DOHH2 (cell line): ENCODE results near the gene CD248.

Source experiments
- H3F3A ChIP-seq: fragments of 200-600 bp; sonication (generic), shearing (Covaris generic); 2 replicates; pipeline ENCODE4 v1.6.0; 2016; ENCODE audit warnings: antibody characterized with exemption, mild to moderate bottlenecking; ENCODE audit not compliant: control insufficient read depth, insufficient read depth
- H3K27ac ChIP-seq: fragments of 200-600 bp; sonication (generic); 2 replicates; pipeline ENCODE4 v1.5.1; 2014; ENCODE audit warnings: low read depth, mild to moderate bottlenecking, low read length, moderate library complexity
- H3K27me3 ChIP-seq: fragments of 200-600 bp; sonication (generic); 2 replicates; pipeline ENCODE4 v1.6.1; 2014; ENCODE audit warnings: mild to moderate bottlenecking, low read length, mixed read lengths; ENCODE audit not compliant: control insufficient read depth
- H3K36me3 ChIP-seq: fragments of 200-600 bp; sonication (generic); 2 replicates; pipeline ENCODE4 v1.6.1; 2014; ENCODE audit warnings: mild to moderate bottlenecking, low read length, moderate library complexity, mixed read lengths; ENCODE audit not compliant: control insufficient read depth
- H3K4me1 ChIP-seq: fragments of 200-600 bp; sonication (generic); 2 replicates; pipeline ENCODE4 v1.6.1; 2014; ENCODE audit warnings: mild to moderate bottlenecking, low read length, mixed read lengths; ENCODE audit not compliant: control insufficient read depth
- H3K4me2 ChIP-seq: fragments of 200-600 bp; sonication (generic); 2 replicates; pipeline ENCODE4 v1.6.0; 2014; ENCODE audit warnings: mild to moderate bottlenecking, low read length, moderate library complexity
- H3K4me3 ChIP-seq: fragments of 200-600 bp; sonication (generic); 2 replicates; pipeline ENCODE4 v1.5.1; 2014; ENCODE audit warnings: mild to moderate bottlenecking, low read length, mixed read lengths
- H3K79me2 ChIP-seq: fragments of 200-600 bp; sonication (generic); 2 replicates; pipeline ENCODE4 v1.6.1; 2014; ENCODE audit warnings: mild to moderate bottlenecking, low read length, mixed read lengths; ENCODE audit not compliant: control insufficient read depth
- H3K9me2 ChIP-seq: fragments of 200-600 bp; sonication (generic); replicated peaks from 2 replicates; pipeline ENCODE4 v1.6.1; 2014; ENCODE audit warnings: mild to moderate bottlenecking, low read length, mixed read lengths; ENCODE audit not compliant: control insufficient read depth
- H3K9me3 ChIP-seq: fragments of 200-600 bp; sonication (generic); 2 replicates; pipeline ENCODE4 v1.6.1; 2014; ENCODE audit warnings: antibody characterized with exemption, low read length, mixed read lengths; ENCODE audit not compliant: control insufficient read depth, insufficient read depth
- H4K20me1 ChIP-seq: fragments of 200-600 bp; sonication (generic); 2 replicates; pipeline ENCODE4 v1.6.0; 2014; ENCODE audit warnings: low read depth, mild to moderate bottlenecking, antibody characterized with exemption, low read length, moderate library complexity; ENCODE audit not compliant: control insufficient read depth, insufficient read depth
- CTCF ChIP-seq: fragments of 200-600 bp; sonication (generic); IDR thresholded peaks from one replicate; pipeline ENCODE4 v1.5.1; 2014; ENCODE audit warnings: antibody characterized with exemption, mild to moderate bottlenecking, low read depth, low read length; ENCODE audit not compliant: poor library complexity, severe bottlenecking
- EZH2phosphoT487 ChIP-seq: fragments of 200-600 bp; sonication (generic); IDR thresholded peaks from 2 replicates; pipeline ENCODE4 v1.6.1; 2017; ENCODE audit warnings: borderline replicate concordance, mild to moderate bottlenecking, antibody characterized with exemption, low read length, moderate library complexity, mixed read lengths

The CD248 gene

GRCh38 chr11:66328302-66329144, 11.7 kb upstream of the CD248 start:
- H3F3A ChIP-seq, result no peaks in the 10 kb centered on the region
- no peaks in the 10 kb centered on the region for H3K79me2 ChIP-seq
- H3K4me1 ChIP-seq, result peaks cover 44% of the 10 kb centered on the region
- H3K4me3 ChIP-seq, result peak overlapping the region; percentile 57
- H3K27ac ChIP-seq, result no peak overlapping the region
- no peaks in the 10 kb centered on the region for H3K27me3 ChIP-seq
- peak overlapping the region; percentile 66 for H3K4me2 ChIP-seq
- no peaks in the 10 kb centered on the region for H3K9me3 ChIP-seq
- H3K9me2 ChIP-seq, result no peaks in the 10 kb centered on the region
- TF ChIP-seq EZH2phosphoT487 (no peak), CTCF (peak; percentile 94)
- no peaks in the 10 kb centered on the region for H4K20me1 ChIP-seq
- no peaks in the 10 kb centered on the region for H3K36me3 ChIP-seq

- H3K36me3 ChIP-seq, result no peaks in the 10 kb centered on the region
- no peaks in the 10 kb centered on the region for H3K27me3 ChIP-seq
- H3K79me2 ChIP-seq, result no peaks in the 10 kb centered on the region
- no peaks in the 10 kb centered on the region for H3K9me3 ChIP-seq
- H3K9me2 ChIP-seq, result no peaks in the 10 kb centered on the region
- peaks cover 44% of the 10 kb centered on the region for H3K4me1 ChIP-seq
- TF ChIP-seq CTCF (no peak), EZH2phosphoT487 (no peak)
- peak overlapping the region; percentile 66 for H3K4me2 ChIP-seq
- H4K20me1 ChIP-seq, result no peaks in the 10 kb centered on the region
- H3K27ac ChIP-seq, result no peak overlapping the region
- no peaks in the 10 kb centered on the region for H3F3A ChIP-seq
- no peak overlapping the region for H3K4me3 ChIP-seq
Measured at GRCh38 chr11:66328031-66328301, 11.1 kb upstream of the CD248 start.

GRCh38 chr11:66327171-66328030, 10.6 kb upstream of the CD248 start:
- Histone ChIP-seq H3K9me3 (no peaks in the 10 kb centered on the region), H3K79me2 (no peaks in the 10 kb centered on the region), H3K36me3 (no peaks in the 10 kb centered on the region), H3K9me2 (no peaks in the 10 kb centered on the region), H4K20me1 (no peaks in the 10 kb centered on the region), H3K27ac (no peak overlapping the region), H3K27me3 (no peaks in the 10 kb centered on the region), H3K4me3 (no peak overlapping the region), H3K4me1 (peaks cover 44% of the 10 kb centered on the region), H3K4me2 (peak overlapping the region; percentile 65; the same call in 1 of the 2 replicates), H3F3A (no peaks in the 10 kb centered on the region)
- TF ChIP-seq CTCF (no peak), EZH2phosphoT487 (no peak)
